ENCODE results near the gene LIX1. TPM values are rescaled to one million over a fixed set of nuclear protein-coding genes. Genes with fewer than 3 reads are reported as not detected.

Gene LIX1
- total and polyA plus RNA-seq, 2 of the 13 experiments (the other 11 are each of a cell fraction or from before 2014, with no cell fraction given), result not detected

DNA sequence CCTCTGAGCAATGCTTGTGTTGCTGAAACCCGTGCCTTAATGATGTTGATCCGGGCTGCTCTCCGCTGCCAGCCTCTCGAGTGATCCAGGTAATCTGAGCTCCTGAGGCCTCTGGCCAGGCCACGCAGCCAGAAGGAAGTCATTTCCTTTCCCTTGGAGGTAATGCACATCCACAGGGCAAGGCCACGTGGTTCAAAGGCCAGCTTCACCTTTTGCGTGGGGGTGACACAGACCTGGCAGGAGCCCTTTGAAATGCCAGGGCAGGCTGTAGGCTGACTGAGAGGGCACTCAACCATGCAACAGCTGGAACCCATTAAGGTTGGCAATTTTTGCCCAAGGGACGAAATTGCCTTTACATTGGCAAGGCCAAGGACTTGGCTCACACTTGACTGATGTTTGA, 80.4 kb downstream of the LIX1 start:
- CTCF ChIA-PET (ENCODE audit: low intra/inter-chr PET ratio, low total read pairs), result no interaction called here
- in situ Hi-C loops (cut with HindIII; ENCODE audit: extremely low pct_ligation_motif_present, low pct_unique_long_range_greater_than_20kb), result no loop called here
- intact Hi-C loops (cut with micrococcal nuclease; ENCODE audit: unreplicated experiment), result no loop called here

More for the DNA sequence above, 80.4 kb downstream of the LIX1 start:
- Histone ChIP-seq H2AFZ (ENCODE audit: low read length) (no peak overlapping the region), H3K36me3 (replicated peaks in 1 of 2; ENCODE audit: control insufficient read depth in 1 of 2, insufficient read depth in 2 of 2, low read length in 2 of 2) (no peaks in the 10 kb centered on the region), H3K4me1 (ENCODE audit: insufficient read depth, low read length) (no peaks in the 10 kb centered on the region), H3K9me3 (ENCODE audit: low read length) (no peaks in the 10 kb centered on the region), H3K4me2 (ENCODE audit: low read depth, low read length) (no peak overlapping the region), H4K20me1 (ENCODE audit: insufficient read depth, low read length) (no peaks in the 10 kb centered on the region), H3K79me2 (ENCODE audit: insufficient read depth, low read length) (no peaks in the 10 kb centered on the region), H3K4me3 (replicated peaks in 1 of 3; ENCODE audit: insufficient read depth in 1 of 3, low read depth in 2 of 3, low read length in 3 of 3) (no peak overlapping the region), H3K9ac (ENCODE audit: insufficient read depth, low read depth, low read length) (no peak overlapping the region), H3K27me3 (ENCODE audit: control insufficient read depth in 1 of 2, insufficient read depth in 2 of 2, low read length in 2 of 2) (no peaks in the 10 kb centered on the region), H3K27ac (ENCODE audit: extremely low read length, insufficient read depth, low read length) (no peak overlapping the region)
- no TSS peak for BruUV-seq (replicated peaks)
- FAIRE-seq (no peak), DNase-seq (ENCODE audit: low spot score) (no peak), ATAC-seq (no peak)
- TF ChIP-seq FLYWCH1 (CRISPR knock-in tag; IDR thresholded peaks at IDR 0.05) (no peak), ZNF720 (CRISPR knock-in tag; IDR thresholded peaks at IDR 0.05) (no peak), THAP11 (CRISPR knock-in tag; IDR thresholded peaks at IDR 0.05) (no peak), PHF20 (CRISPR knock-in tag; IDR thresholded peaks at IDR 0.05) (no peak), ZNF350 (CRISPR knock-in tag; IDR thresholded peaks at IDR 0.05; ENCODE audit: borderline replicate concordance, low read depth) (no peak), ZNF792 (CRISPR knock-in tag; IDR thresholded peaks at IDR 0.05) (no peak), MIER3 (CRISPR knock-in tag; IDR thresholded peaks at IDR 0.05; ENCODE audit: borderline replicate concordance) (no peak), ZNF652 (CRISPR knock-in tag; IDR thresholded peaks at IDR 0.05; ENCODE audit: borderline replicate concordance, low read depth) (no peak), ZNF678 (CRISPR knock-in tag; IDR thresholded peaks at IDR 0.05) (no peak), ZFP37 (CRISPR knock-in tag; IDR thresholded peaks at IDR 0.05; ENCODE audit: borderline replicate concordance) (no peak), HOXD1 (CRISPR knock-in tag; IDR thresholded peaks at IDR 0.05) (no peak), U2AF1 (optimal IDR thresholded peaks at IDR 0.05; ENCODE audit: low read depth, low read length) (no peak), HNRNPUL1 (IDR thresholded peaks at IDR 0.05; ENCODE audit: low read depth, low read length) (no peak), TOPORS (CRISPR knock-in tag; IDR thresholded peaks at IDR 0.05) (no peak)
- TF ChIP-seq, protein P1, sequence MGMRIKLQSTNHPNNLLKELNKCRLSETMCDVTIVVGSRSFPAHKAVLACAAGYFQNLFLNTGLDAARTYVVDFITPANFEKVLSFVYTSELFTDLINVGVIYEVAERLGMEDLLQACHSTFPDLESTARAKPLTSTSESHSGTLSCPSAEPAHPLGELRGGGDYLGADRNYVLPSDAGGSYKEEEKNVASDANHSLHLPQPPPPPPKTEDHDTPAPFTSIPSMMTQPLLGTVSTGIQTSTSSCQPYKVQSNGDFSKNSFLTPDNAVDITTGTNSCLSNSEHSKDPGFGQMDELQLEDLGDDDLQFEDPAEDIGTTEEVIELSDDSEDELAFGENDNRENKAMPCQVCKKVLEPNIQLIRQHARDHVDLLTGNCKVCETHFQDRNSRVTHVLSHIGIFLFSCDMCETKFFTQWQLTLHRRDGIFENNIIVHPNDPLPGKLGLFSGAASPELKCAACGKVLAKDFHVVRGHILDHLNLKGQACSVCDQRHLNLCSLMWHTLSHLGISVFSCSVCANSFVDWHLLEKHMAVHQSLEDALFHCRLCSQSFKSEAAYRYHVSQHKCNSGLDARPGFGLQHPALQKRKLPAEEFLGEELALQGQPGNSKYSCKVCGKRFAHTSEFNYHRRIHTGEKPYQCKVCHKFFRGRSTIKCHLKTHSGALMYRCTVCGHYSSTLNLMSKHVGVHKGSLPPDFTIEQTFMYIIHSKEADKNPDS (CRISPR knock-in tag; IDR thresholded peaks at IDR 0.05), result no peak
- TF ChIP-seq, protein P2, sequence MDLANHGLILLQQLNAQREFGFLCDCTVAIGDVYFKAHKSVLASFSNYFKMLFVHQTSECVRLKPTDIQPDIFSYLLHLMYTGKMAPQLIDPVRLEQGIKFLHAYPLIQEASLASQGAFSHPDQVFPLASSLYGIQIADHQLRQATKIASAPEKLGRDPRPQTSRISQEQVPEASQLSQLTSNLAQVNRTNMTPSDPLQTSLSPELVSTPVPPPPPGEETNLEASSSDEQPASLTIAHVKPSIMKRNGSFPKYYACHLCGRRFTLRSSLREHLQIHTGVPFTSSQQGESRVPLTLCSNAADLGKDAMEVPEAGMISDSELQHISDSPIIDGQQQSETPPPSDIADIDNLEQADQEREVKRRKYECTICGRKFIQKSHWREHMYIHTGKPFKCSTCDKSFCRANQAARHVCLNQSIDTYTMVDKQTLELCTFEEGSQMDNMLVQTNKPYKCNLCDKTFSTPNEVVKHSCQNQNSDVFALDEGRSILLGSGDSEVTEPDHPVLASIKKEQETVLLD (CRISPR knock-in tag; IDR thresholded peaks at IDR 0.05; ENCODE audit: low read depth), result no peak
- 13% methylated on average over 6 of the region's 8 CpGs for WGBS (ENCODE audit: low lambda C conversion rate)
- POLR2A ChIA-PET, result no interaction called here
